Measurements from ENCODE around the gene YAE1. TPM values are rescaled to one million over a fixed set of nuclear protein-coding genes. Genes with fewer than 3 reads are reported as not detected.

The YAE1 gene
- 16.8 to 26.2 TPM (median 18.1 TPM) in 5 replicates for total RNA-seq (2022; extraction: Qiagen RNA extraction)

DNA sequence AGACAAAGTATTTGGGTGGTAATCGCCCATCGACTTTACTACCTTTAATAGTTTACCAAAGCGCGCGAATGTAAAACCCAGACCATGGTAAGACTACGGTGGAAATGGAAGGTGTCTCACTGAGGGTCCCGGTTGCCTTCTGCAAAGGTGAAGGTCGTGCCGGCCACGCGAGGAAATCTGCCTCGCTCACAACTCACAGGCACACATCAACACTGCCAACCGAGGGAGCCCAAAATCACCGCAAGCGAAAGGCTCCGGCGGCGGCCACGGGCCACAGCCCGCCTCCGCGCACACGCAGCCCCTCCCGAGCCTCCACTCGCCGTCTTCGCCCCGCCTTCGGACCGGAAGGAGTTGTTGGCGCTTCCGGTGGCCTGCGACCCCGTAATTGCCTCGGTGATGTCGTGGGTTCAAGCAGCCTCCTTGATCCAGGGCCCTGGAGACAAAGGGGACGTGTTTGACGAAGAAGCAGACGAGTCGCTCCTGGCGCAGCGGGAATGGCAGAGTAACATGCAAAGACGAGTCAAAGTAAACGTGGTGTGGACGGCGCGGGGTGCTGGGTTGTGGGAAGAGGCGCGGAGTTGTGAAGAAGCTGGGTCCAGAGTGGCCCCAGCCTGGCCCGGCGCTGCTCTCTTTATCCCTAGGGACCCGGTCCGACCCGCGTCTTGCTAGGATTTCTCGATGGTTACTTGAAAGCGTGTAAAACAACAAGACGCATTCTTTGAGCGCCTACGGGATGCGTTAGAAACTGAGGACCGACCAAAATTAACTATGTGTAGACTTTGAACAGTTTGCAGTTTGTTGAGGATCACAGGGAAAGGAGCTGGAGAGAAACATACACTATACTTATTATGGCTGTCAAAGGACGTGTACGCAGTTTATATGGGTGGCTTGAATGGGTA is at the start of gene YAE1:
TSS of gene YAE1 (plus strand) at position 382 of the 899 bp plus-strand sequence. CDS start at position 397, 15 bp downstream.

Other genes with a start within 250 kb of the YAE1 start
- 29.1 to 42.2 TPM (median 32.2 TPM) in 5 replicates for gene RALA, start 57.2 kb downstream of the YAE1 start, total RNA-seq (2022; extraction: Qiagen RNA extraction)

Measured in A549 treated with dexamethasone at 1 μM for 4 hours (cell line).